Osteoblast (primary cell): ENCODE results near the gene ETNK2. TPM values are rescaled to one million over a fixed set of nuclear protein-coding genes. Genes with fewer than 3 reads are reported as not detected.

Experiments
- DNase-seq: peaks from one replicate; pipeline ENCODE4 v3.0.0; 2011; ENCODE audit warnings: low spot score, mixed read lengths; ENCODE audit not compliant: insufficient read length; ENCODE audit errors: missing footprints
- H2AFZ ChIP-seq: 2 replicates; pipeline ENCODE4 v1.6.0; 2011; ENCODE audit warnings: mild to moderate bottlenecking, low read length
- H3K27ac ChIP-seq: 2 replicates; pipeline ENCODE4 v1.5.1; 2011; ENCODE audit warnings: mild to moderate bottlenecking, low read depth, low read length, moderate library complexity
- H3K27me3 ChIP-seq: 2 replicates; pipeline ENCODE4 v1.6.0; 2012; ENCODE audit warnings: mild to moderate bottlenecking, control low read depth, inconsistent platforms, low read length, moderate library complexity; ENCODE audit not compliant: insufficient read depth
- H3K36me3 ChIP-seq: 2 replicates; pipeline ENCODE4 v1.5.1; 2011; ENCODE audit warnings: mild to moderate bottlenecking, low read length, control low read depth, moderate library complexity; ENCODE audit not compliant: insufficient read depth
- H3K4me1 ChIP-seq: 2 replicates; pipeline ENCODE4 v1.5.1; 2011; ENCODE audit warnings: mild to moderate bottlenecking, low read length, control low read depth, moderate library complexity; ENCODE audit not compliant: insufficient read depth
- H3K4me2 ChIP-seq: 2 replicates; pipeline ENCODE4 v1.6.0; 2011; ENCODE audit warnings: mild to moderate bottlenecking, low read length; ENCODE audit not compliant: insufficient read depth
- H3K4me3 ChIP-seq: fragments of 200-600 bp; sonication (generic); 3 replicates; pipeline ENCODE4 v1.5.1; 2012; ENCODE audit warnings: mild to moderate bottlenecking, low read length, inconsistent platforms; ENCODE audit not compliant: insufficient read depth
- H3K79me2 ChIP-seq: 2 replicates; pipeline ENCODE4 v1.6.0; 2012; ENCODE audit warnings: mild to moderate bottlenecking, low read length, control low read depth, inconsistent platforms; ENCODE audit not compliant: insufficient read depth
- H3K9me3 ChIP-seq: 2 replicates; pipeline ENCODE4 v1.5.1; 2011; ENCODE audit warnings: low read depth, low read length, control low read depth
- H4K20me1 ChIP-seq: 2 replicates; pipeline ENCODE4 v1.6.0; 2012; ENCODE audit warnings: mild to moderate bottlenecking, low read length, control low read depth; ENCODE audit not compliant: insufficient read depth
- CTCF ChIP-seq: IDR thresholded peaks from 2 replicates; pipeline ENCODE4 v1.5.1; 2011; ENCODE audit warnings: mild to moderate bottlenecking, low read depth, low read length, moderate library complexity; ENCODE audit errors: extremely low read depth
- total RNA-seq: library from RNA; depleted of rRNA; stranded (reverse); fragments of >200 nt; gene quantifications from 2 replicates; pipeline ENCODE4 v1.2.3, GENCODE V29; 2012

ETNK2 gene
- total RNA-seq, 1 donor, result 0.72 TPM

- H4K20me1 ChIP-seq, result no peaks in the 10 kb centered on the region
- no peaks in the 10 kb centered on the region for H3K9me3 ChIP-seq
- peak; percentile 46 for DNase-seq
- no peak overlapping the region for H3K4me3 ChIP-seq
- TF ChIP-seq CTCF, result no peak
- H3K27ac ChIP-seq, result no peak overlapping the region
- no peak overlapping the region for H2AFZ ChIP-seq
- peaks cover 30% of the 10 kb centered on the region for H3K27me3 ChIP-seq
- no peaks in the 10 kb centered on the region for H3K4me1 ChIP-seq
- H3K36me3 ChIP-seq, result no peaks in the 10 kb centered on the region
- H3K4me2 ChIP-seq, result no peak overlapping the region
- H3K79me2 ChIP-seq, result no peaks in the 10 kb centered on the region
Observed at GRCh38 chr1:204147406-204148383, 4.1 kb downstream of the ETNK2 start.

- Histone ChIP-seq H3K4me2 (no peak overlapping the region), H3K79me2 (no peaks in the 10 kb centered on the region), H4K20me1 (no peaks in the 10 kb centered on the region), H3K27me3 (peaks cover 27% of the 10 kb centered on the region), H3K4me1 (no peaks in the 10 kb centered on the region), H3K9me3 (no peaks in the 10 kb centered on the region), H3K27ac (no peak overlapping the region), H3K36me3 (no peaks in the 10 kb centered on the region), H2AFZ (no peak overlapping the region), H3K4me3 (no peak overlapping the region)
- TF ChIP-seq CTCF, result no peak
- peak; percentile 37 for DNase-seq
Observed at GRCh38 chr1:204146965-204147364, 4.9 kb downstream of the ETNK2 start.

GRCh38 chr1:204146309-204146708 lies 5.5 kb downstream of the ETNK2 start:
- no peak for TF ChIP-seq CTCF
- no peaks in the 10 kb centered on the region for H4K20me1 ChIP-seq
- H3K4me1 ChIP-seq, result no peaks in the 10 kb centered on the region
- no peaks in the 10 kb centered on the region for H3K9me3 ChIP-seq
- no peaks in the 10 kb centered on the region for H3K79me2 ChIP-seq
- no peak overlapping the region for H3K4me3 ChIP-seq
- peaks cover 24% of the 10 kb centered on the region for H3K27me3 ChIP-seq
- H3K4me2 ChIP-seq, result no peak overlapping the region
- H3K27ac ChIP-seq, result no peak overlapping the region
- DNase-seq, result peak; percentile 56
- no peak overlapping the region for H2AFZ ChIP-seq
- no peaks in the 10 kb centered on the region for H3K36me3 ChIP-seq

GRCh38 chr1:204145033-204145504 lies 6.8 kb downstream of the ETNK2 start:
- Histone ChIP-seq H4K20me1 (no peaks in the 10 kb centered on the region), H3K4me3 (no peak overlapping the region), H3K9me3 (no peaks in the 10 kb centered on the region), H3K27ac (no peak overlapping the region), H3K79me2 (no peaks in the 10 kb centered on the region), H3K27me3 (peaks cover 21% of the 10 kb centered on the region), H3K4me2 (no peak overlapping the region), H2AFZ (no peak overlapping the region), H3K4me1 (no peaks in the 10 kb centered on the region), H3K36me3 (no peaks in the 10 kb centered on the region)
- peak; percentile 45 for DNase-seq
- TF ChIP-seq CTCF, result no peak
